ENCODE measurements around the gene PRR18. TPM values are rescaled to one million over a fixed set of nuclear protein-coding genes. Genes with fewer than 3 reads are reported as not detected.

The PRR18 gene
- total RNA-seq, 1 experiment from 2014 or later: not detected

- H3K4me1 ChIP-seq (ENCODE audit: control insufficient read depth in 1 of 2, insufficient read depth in 2 of 2, low read length in 2 of 2): peaks cover 0 to 4% of the 10 kb centered on the region in 2 experiments; a peak in 1 of 4 replicates
- ATAC-seq (no peak), DNase-seq (ENCODE audit: low read depth, low spot score) (no peak)
- no peaks in the 10 kb centered on the region for H3K9me3 ChIP-seq (ENCODE audit: control insufficient read depth in 1 of 2, insufficient read depth in 1 of 2, low read depth in 1 of 2, low read length in 2 of 2)
- POLR2A ChIA-PET: no interaction called here
- H3K9me2 ChIP-seq (ENCODE audit: insufficient read depth): no peaks in the 10 kb centered on the region
- no peaks in the 10 kb centered on the region for H3K79me2 ChIP-seq (ENCODE audit: insufficient read depth, low read length)
- no peak overlapping the region for H3K4me3 ChIP-seq (replicated peaks in 1 of 2; ENCODE audit: low read depth in 1 of 2, low read length in 2 of 2)
- no peaks in the 10 kb centered on the region for H4K20me1 ChIP-seq (ENCODE audit: insufficient read depth)
- CTCF ChIA-PET: no interaction called here
- TF ChIP-seq CEBPB (IDR thresholded peaks at IDR 0.05; ENCODE audit: low read depth) (no peak), SP1 (IDR thresholded peaks at IDR 0.05; ENCODE audit: low read depth) (no peak), SIN3A (IDR thresholded peaks at IDR 0.05; ENCODE audit: low read depth) (no peak), ZFX (IDR thresholded peaks at IDR 0.05) (no peak), REST (IDR thresholded peaks at IDR 0.05; ENCODE audit: low read depth) (no peak), CBX3 (IDR thresholded peaks at IDR 0.05; ENCODE audit: low read depth) (no peak), POLR2AphosphoS5 (IDR thresholded peaks at IDR 0.05; ENCODE audit: low read depth, low read length) (no peak), TCF7L2 (IDR thresholded peaks at IDR 0.05; ENCODE audit: borderline replicate concordance, extremely low read depth, insufficient read depth, insufficient read length) (no peak)
- no peak overlapping the region for H2AFZ ChIP-seq (ENCODE audit: low read depth, low read length, poor library complexity, severe bottlenecking)
- no peak overlapping the region for H3K27ac ChIP-seq (ENCODE audit: low read depth, low read length)
- no TSS peak for BruUV-seq (replicated peaks)
- RAD21 ChIA-PET (ENCODE audit: low non-redundant PET in 1 of 2, low total read pairs in 2 of 2, uncharacterized antibody in 2 of 2, unreplicated experiment in 2 of 2): no interaction called here
- H3K36me3 ChIP-seq (ENCODE audit: control insufficient read depth in 1 of 2, insufficient read depth in 2 of 2, low read length in 2 of 2): no peaks in the 10 kb centered on the region
- intact Hi-C loops (cut with micrococcal nuclease): no loop called here
- no peak overlapping the region for H3K9ac ChIP-seq (ENCODE audit: low read length)
- H3K27me3 ChIP-seq (ENCODE audit: insufficient read depth, low read length): no peaks in the 10 kb centered on the region
- H3K4me2 ChIP-seq (ENCODE audit: low read length): no peak overlapping the region
Measured at GRCh38 chr6:166274163-166274562, 34.0 kb downstream of the PRR18 start.
